Measurements from ENCODE around the gene CMTM7. TPM values are rescaled to one million over a fixed set of nuclear protein-coding genes. Genes with fewer than 3 reads are reported as not detected.
"Not testable (repeated sequence)": the region's sequence is repeated elsewhere in the genome, so short reads cannot be mapped to it uniquely, and the experiment has no call there.

CMTM7 gene
- total and polyA plus RNA-seq, 9 donors, result 3.9 to 23.2 (median 18.8) TPM

- Histone ChIP-seq H3K27me3 (ENCODE audit: control insufficient read depth, insufficient read depth, low read length) (no peaks in the 10 kb centered on the region), H3K27ac (ENCODE audit: low read length) (peak overlapping the region; percentile 65), H3K4me3 (ENCODE audit: low read length) (peak overlapping the region; percentile 38), H3K9me3 (replicated peaks; ENCODE audit: control insufficient read depth, low read depth, low read length) (no peaks in the 10 kb centered on the region), H3K36me3 (ENCODE audit: control insufficient read depth, insufficient read depth, low read length) (peaks cover 3% of the 10 kb centered on the region), H3K4me1 (ENCODE audit: control insufficient read depth, insufficient read depth, low read length) (peaks cover 16% of the 10 kb centered on the region)
- WGBS (ENCODE audit: insufficient coverage), result 17% methylated on average over 36 of the region's 41 CpGs
- DNase-seq, result peak; percentile 84
These were observed 75.8 kb downstream of the CMTM7 start for GRCh38 chr3:32467333-32468070.

DNA sequence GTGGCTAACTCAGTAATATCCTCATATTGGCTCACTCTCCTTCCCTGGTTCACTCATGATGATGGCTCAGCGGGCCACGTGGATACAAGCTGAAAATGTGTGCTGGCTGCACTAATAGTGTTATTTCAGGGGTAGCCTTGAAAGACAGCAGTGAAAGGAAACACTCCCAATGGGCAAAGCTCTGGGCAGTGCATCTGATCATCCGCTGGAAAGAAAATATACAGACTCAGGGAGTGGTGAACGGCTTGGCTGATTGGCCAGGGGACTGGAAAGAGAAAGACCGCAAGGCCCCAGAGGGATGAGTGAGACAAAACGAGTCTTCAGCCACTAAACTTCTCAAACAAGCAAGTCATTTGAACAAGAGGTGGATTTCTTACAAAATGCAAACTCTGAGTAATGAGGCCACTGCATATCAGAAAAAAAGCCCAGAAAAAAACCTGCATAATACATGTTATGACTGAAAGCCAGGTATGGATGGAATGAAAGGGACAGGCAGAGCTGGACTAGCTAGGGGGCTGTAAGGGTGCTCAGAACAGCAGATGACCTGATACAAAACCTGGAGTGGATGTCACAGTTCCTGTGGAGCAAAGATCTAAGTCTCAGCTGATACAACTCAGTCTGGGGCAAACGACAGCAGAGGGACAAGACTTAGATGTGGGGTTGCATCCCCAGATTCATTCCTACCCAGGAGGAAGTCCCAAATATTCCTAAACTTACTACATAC, 77.7 kb downstream of the CMTM7 start:
- no peak for DNase-seq
- Histone ChIP-seq H3K4me1 (ENCODE audit: control insufficient read depth, insufficient read depth, low read length) (peaks cover 16% of the 10 kb centered on the region), H3K4me3 (ENCODE audit: low read length) (no peak overlapping the region), H3K9me3 (replicated peaks; ENCODE audit: control insufficient read depth, low read depth, low read length) (no peaks in the 10 kb centered on the region), H3K36me3 (ENCODE audit: control insufficient read depth, insufficient read depth, low read length) (peaks cover 10% of the 10 kb centered on the region), H3K27me3 (ENCODE audit: control insufficient read depth, insufficient read depth, low read length) (no peaks in the 10 kb centered on the region), H3K27ac (ENCODE audit: low read length) (no peak overlapping the region)
- WGBS (ENCODE audit: insufficient coverage), result 67% methylated on average over 1 of the region's 7 CpGs

- no peaks in the 10 kb centered on the region for H3K27me3 ChIP-seq (ENCODE audit: control insufficient read depth, insufficient read depth, low read length)
- no peak for DNase-seq
- peaks cover 16% of the 10 kb centered on the region for H3K4me1 ChIP-seq (ENCODE audit: control insufficient read depth, insufficient read depth, low read length)
- WGBS (ENCODE audit: insufficient coverage), result 95% methylated on average over 4 of the region's 5 CpGs
- no peak overlapping the region for H3K4me3 ChIP-seq (ENCODE audit: low read length)
- no peaks in the 10 kb centered on the region for H3K9me3 ChIP-seq (replicated peaks; ENCODE audit: control insufficient read depth, low read depth, low read length)
- peaks cover 10% of the 10 kb centered on the region for H3K36me3 ChIP-seq (ENCODE audit: control insufficient read depth, insufficient read depth, low read length)
- no peak overlapping the region for H3K27ac ChIP-seq (ENCODE audit: low read length)
These were observed 78.7 kb downstream of the CMTM7 start for GRCh38 chr3:32470362-32470761.

DNA sequence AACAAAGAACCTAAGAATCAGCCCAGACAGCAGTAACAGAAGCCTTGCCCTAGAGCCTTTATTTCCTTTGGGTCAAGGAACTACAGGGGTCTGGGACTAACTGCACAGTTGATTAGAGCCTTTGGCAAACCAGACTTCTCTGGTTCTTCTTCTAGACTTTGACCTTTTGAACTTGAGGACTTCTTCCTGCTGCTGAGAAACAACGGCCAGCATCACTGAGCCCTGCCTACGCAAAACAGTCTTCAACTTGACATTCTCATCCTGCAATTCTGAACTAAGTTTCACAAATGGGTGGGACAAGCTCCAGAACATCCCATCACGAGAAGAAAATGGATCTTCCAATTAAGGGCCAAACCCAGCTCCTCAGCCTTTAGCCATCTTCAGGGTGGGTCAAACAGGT, 79.6 kb downstream of the CMTM7 start:
- H3K4me3 ChIP-seq (ENCODE audit: low read length), result no peak overlapping the region
- DNase-seq, result no peak
- WGBS (ENCODE audit: insufficient coverage), result 87% methylated on average over 3 of the region's 3 CpGs
- no peaks in the 10 kb centered on the region for H3K9me3 ChIP-seq (replicated peaks; ENCODE audit: control insufficient read depth, low read depth, low read length)
- H3K27ac ChIP-seq (ENCODE audit: low read length), result no peak overlapping the region
- no peaks in the 10 kb centered on the region for H3K27me3 ChIP-seq (ENCODE audit: control insufficient read depth, insufficient read depth, low read length)
- H3K4me1 ChIP-seq (ENCODE audit: control insufficient read depth, insufficient read depth, low read length), result peaks cover 16% of the 10 kb centered on the region
- peaks cover 10% of the 10 kb centered on the region for H3K36me3 ChIP-seq (ENCODE audit: control insufficient read depth, insufficient read depth, low read length)

- not testable (repeated sequence) for H3K27me3 ChIP-seq (ENCODE audit: control insufficient read depth, insufficient read depth, low read length); H3K27ac ChIP-seq (ENCODE audit: low read length); DNase-seq; H3K4me3 ChIP-seq (ENCODE audit: low read length); H3K9me3 ChIP-seq (replicated peaks; ENCODE audit: control insufficient read depth, low read depth, low read length); H3K36me3 ChIP-seq (ENCODE audit: control insufficient read depth, insufficient read depth, low read length)
- WGBS (ENCODE audit: insufficient coverage), result 81% methylated on average over 5 of the region's 12 CpGs
- peaks cover 15% of the 10 kb centered on the region for H3K4me1 ChIP-seq (ENCODE audit: control insufficient read depth, insufficient read depth, low read length)
These were observed 80.5 kb downstream of the CMTM7 start for GRCh38 chr3:32472151-32472550.

- peaks cover 7% of the 10 kb centered on the region for H3K36me3 ChIP-seq (ENCODE audit: control insufficient read depth, insufficient read depth, low read length)
These were observed 82.5 kb downstream of the CMTM7 start for GRCh38 chr3:32474201-32474600.

DNA sequence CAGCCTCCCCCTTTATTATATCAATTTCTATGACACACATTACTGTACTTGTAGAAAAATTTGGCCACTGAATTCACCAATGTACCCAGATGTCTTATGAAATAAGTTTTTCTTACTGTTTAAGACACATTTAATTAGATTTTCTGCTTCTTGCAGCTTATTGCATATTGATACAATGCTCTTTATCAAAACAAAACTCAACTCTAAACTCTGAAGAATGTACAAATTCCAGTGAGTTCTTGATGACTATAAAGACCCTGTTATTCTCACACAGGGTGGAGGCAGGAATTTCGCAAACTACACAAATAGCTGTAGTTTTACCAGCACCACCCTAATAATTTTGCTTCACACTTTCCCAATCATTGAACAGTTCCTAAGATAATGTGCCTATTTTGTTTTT, 89.0 kb downstream of the CMTM7 start:
- Histone ChIP-seq H3K36me3 (ENCODE audit: control insufficient read depth, insufficient read depth, low read length) (peaks cover 2% of the 10 kb centered on the region), H3K4me3 (ENCODE audit: low read length) (no peak overlapping the region), H3K27me3 (ENCODE audit: control insufficient read depth, insufficient read depth, low read length) (no peaks in the 10 kb centered on the region), H3K9me3 (replicated peaks; ENCODE audit: control insufficient read depth, low read depth, low read length) (no peaks in the 10 kb centered on the region), H3K27ac (ENCODE audit: low read length) (no peak overlapping the region), H3K4me1 (ENCODE audit: control insufficient read depth, insufficient read depth, low read length) (no peaks in the 10 kb centered on the region)
- no CpG with 5 or more reads among the region's 1 CpG for WGBS (ENCODE audit: insufficient coverage)
- DNase-seq, result no peak

More at GRCh38 chr3:32474201-32474600, 82.5 kb downstream of the CMTM7 start:
- Histone ChIP-seq H3K27ac (ENCODE audit: low read length) (no peak overlapping the region), H3K9me3 (replicated peaks; ENCODE audit: control insufficient read depth, low read depth, low read length) (no peaks in the 10 kb centered on the region), H3K4me1 (ENCODE audit: control insufficient read depth, insufficient read depth, low read length) (peaks cover 2% of the 10 kb centered on the region), H3K27me3 (ENCODE audit: control insufficient read depth, insufficient read depth, low read length) (no peaks in the 10 kb centered on the region), H3K4me3 (ENCODE audit: low read length) (no peak overlapping the region)
- DNase-seq, result no peak
- no CpG with 5 or more reads among the region's 2 CpGs for WGBS (ENCODE audit: insufficient coverage)

DNA sequence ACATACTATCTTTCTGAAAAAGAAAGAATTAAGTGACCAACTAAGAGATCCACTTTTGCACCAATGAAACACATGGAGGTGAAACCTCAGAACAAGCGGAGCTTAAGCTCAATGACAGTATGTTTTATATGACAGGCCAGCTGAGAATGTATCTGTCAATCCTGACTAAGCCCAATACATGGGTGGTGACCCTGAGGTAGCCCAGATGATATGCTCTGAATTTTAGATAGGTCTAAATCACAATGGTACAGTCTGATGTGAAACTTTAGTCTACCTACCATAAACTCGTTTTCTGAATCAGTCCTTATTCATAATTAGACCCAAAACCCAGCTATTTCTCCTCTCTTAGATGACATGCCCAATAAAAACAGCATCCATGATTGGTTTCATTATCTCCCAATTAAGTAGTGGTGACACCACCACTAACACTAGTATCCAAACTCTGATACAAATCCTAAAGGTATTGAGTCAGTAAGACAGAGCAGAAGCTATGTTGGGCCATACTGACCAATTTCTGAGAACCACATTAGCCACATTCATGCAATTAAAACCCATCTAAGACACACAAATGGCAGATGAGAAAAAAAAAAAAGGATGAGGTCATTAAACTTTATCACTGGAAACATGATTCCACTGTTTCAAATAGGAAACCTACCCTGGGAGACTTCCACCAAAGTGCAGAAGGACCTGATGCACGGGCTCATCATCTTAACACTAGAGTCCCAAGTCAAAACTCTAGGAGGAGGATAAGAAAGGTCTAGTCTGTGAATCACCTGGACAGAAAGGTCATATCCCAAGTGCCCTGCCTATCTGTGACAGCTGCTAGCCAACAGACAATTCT, 90.4 kb downstream of the CMTM7 start:
- peaks cover 5% of the 10 kb centered on the region for H3K36me3 ChIP-seq (ENCODE audit: control insufficient read depth, insufficient read depth, low read length)
- no peak overlapping the region for H3K4me3 ChIP-seq (ENCODE audit: low read length)
- DNase-seq, result no peak
- H3K4me1 ChIP-seq (ENCODE audit: control insufficient read depth, insufficient read depth, low read length), result no peaks in the 10 kb centered on the region
- H3K9me3 ChIP-seq (replicated peaks; ENCODE audit: control insufficient read depth, low read depth, low read length), result no peaks in the 10 kb centered on the region
- 100% methylated on average over 2 of the region's 3 CpGs for WGBS (ENCODE audit: insufficient coverage)
- H3K27ac ChIP-seq (ENCODE audit: low read length), result no peak overlapping the region
- no peaks in the 10 kb centered on the region for H3K27me3 ChIP-seq (ENCODE audit: control insufficient read depth, insufficient read depth, low read length)

DNA sequence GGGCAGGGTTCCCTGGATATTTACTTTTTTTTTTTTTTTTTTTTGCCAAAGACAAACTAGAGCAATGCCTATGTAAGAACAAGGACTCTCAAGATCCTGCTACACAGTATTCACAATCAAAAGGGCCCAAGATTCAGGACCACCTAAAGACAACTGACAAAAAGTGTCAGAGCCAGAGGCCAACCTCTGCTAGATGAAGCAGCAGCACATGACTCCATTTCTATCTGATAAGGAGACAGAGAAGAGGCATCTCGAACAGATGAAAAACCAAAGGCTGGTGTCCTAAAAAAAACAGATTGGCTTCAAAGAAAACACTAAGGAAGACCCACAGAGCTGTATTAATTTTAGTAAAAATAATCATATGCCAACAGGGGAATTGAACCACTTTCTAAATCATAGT, 91.0 kb downstream of the CMTM7 start:
- Histone ChIP-seq H3K27ac (ENCODE audit: low read length) (no peak overlapping the region), H3K36me3 (ENCODE audit: control insufficient read depth, insufficient read depth, low read length) (peaks cover 7% of the 10 kb centered on the region)
- WGBS (ENCODE audit: insufficient coverage), result no CpG with 5 or more reads among the region's 1 CpG

DNA sequence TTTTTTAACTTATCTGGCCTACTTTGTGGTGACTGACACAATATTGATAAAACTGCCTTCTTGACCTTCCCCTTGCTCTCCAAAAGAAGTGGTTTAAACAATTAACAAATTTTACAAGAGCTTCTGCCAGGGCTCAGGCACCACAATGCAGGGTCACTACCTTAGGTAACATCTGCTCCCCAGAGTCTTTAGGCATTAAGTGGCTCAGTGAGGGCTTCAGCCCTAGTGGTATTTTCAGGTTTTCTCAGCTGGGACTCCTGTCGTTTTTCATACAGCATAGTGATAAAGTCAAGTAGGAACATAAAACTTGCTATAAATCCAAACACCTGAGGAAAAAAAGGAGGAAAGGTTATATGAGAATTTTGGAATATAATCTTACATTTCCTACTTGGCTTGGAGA, 92.1 kb downstream of the CMTM7 start:
- DNase-seq, result no peak
- no peak overlapping the region for H3K4me3 ChIP-seq (ENCODE audit: low read length)
- no CpG with 5 or more reads among the region's 1 CpG for WGBS (ENCODE audit: insufficient coverage)
- H3K4me1 ChIP-seq (ENCODE audit: control insufficient read depth, insufficient read depth, low read length), result no peaks in the 10 kb centered on the region
- no peak overlapping the region for H3K27ac ChIP-seq (ENCODE audit: low read length)
- no peaks in the 10 kb centered on the region for H3K9me3 ChIP-seq (replicated peaks; ENCODE audit: control insufficient read depth, low read depth, low read length)
- H3K27me3 ChIP-seq (ENCODE audit: control insufficient read depth, insufficient read depth, low read length), result no peaks in the 10 kb centered on the region
- H3K36me3 ChIP-seq (ENCODE audit: control insufficient read depth, insufficient read depth, low read length), result peaks cover 7% of the 10 kb centered on the region

More for the DNA sequence above, 91.0 kb downstream of the CMTM7 start:
- DNase-seq, result no peak
- H3K4me3 ChIP-seq (ENCODE audit: low read length), result no peak overlapping the region
- H3K27me3 ChIP-seq (ENCODE audit: control insufficient read depth, insufficient read depth, low read length), result no peaks in the 10 kb centered on the region
- H3K9me3 ChIP-seq (replicated peaks; ENCODE audit: control insufficient read depth, low read depth, low read length), result no peaks in the 10 kb centered on the region
- H3K4me1 ChIP-seq (ENCODE audit: control insufficient read depth, insufficient read depth, low read length), result no peaks in the 10 kb centered on the region
